GM21423 (cell line): ENCODE measurements around the gene VTA1.
A peak's percentile ranks its signal among the peaks of the same experiment; 100 is the strongest.
"Not testable (repeated sequence)": the region's sequence is repeated elsewhere in the genome, so short reads cannot be mapped to it uniquely, and the experiment has no call there.

Experiments used
- ATAC-seq: cut with Tn5 transposase; IDR thresholded peaks from one replicate; pipeline ENCODE4 v1.9.1; 2021; ENCODE audit warnings: mild to moderate bottlenecking, moderate library complexity; ENCODE audit not compliant: unreplicated experiment

Gene VTA1

GRCh38 chr6:142167486-142167885, 20.4 kb downstream of the VTA1 start:
- ATAC-seq = no peak

GRCh38 chr6:142171351-142171750, 24.3 kb downstream of the VTA1 start:
- no peak for ATAC-seq

GRCh38 chr6:142172758-142173157, 25.7 kb downstream of the VTA1 start:
- no peak for ATAC-seq

GRCh38 chr6:142173980-142174379, 26.9 kb downstream of the VTA1 start:
- no peak for ATAC-seq

GRCh38 chr6:142174703-142175102, 27.6 kb downstream of the VTA1 start:
- ATAC-seq = no peak

- no peak for ATAC-seq
These were observed 31.1 kb downstream of the VTA1 start for GRCh38 chr6:142178129-142178528.

- ATAC-seq = no peak
These were observed 34.9 kb downstream of the VTA1 start for GRCh38 chr6:142182004-142182403.

- no peak for ATAC-seq
These were observed 36.3 kb downstream of the VTA1 start for GRCh38 chr6:142183351-142183750.

GRCh38 chr6:142184307-142184706, 37.2 kb downstream of the VTA1 start:
- ATAC-seq = no peak

- ATAC-seq = no peak
These were observed 38.6 kb downstream of the VTA1 start for GRCh38 chr6:142185641-142186040.

- ATAC-seq = no peak
These were observed 40.1 kb downstream of the VTA1 start for GRCh38 chr6:142187209-142187608.

- not testable (repeated sequence) for ATAC-seq
These were observed 41.3 kb downstream of the VTA1 start for GRCh38 chr6:142188341-142188740.

- no peak for ATAC-seq
These were observed 42.0 kb downstream of the VTA1 start for GRCh38 chr6:142189057-142189456.

- no peak for ATAC-seq
These were observed 45.3 kb downstream of the VTA1 start for GRCh38 chr6:142192343-142192742.

GRCh38 chr6:142193621-142194020, 46.6 kb downstream of the VTA1 start:
- no peak for ATAC-seq

GRCh38 chr6:142195862-142196541, 48.9 kb downstream of the VTA1 start:
- no peak for ATAC-seq

- no peak for ATAC-seq
These were observed 54.0 kb downstream of the VTA1 start for GRCh38 chr6:142200846-142201628.

- ATAC-seq = peak; percentile 69
These were observed 60.3 kb downstream of the VTA1 start for GRCh38 chr6:142207265-142207877.

GRCh38 chr6:142210606-142211005, 63.5 kb downstream of the VTA1 start:
- no peak for ATAC-seq

- ATAC-seq = no peak
These were observed 66.3 kb downstream of the VTA1 start for GRCh38 chr6:142213402-142213801.

GRCh38 chr6:142218446-142218845, 71.4 kb downstream of the VTA1 start:
- no peak for ATAC-seq

- no peak for ATAC-seq
These were observed 75.0 kb downstream of the VTA1 start for GRCh38 chr6:142222022-142222421.
